NCI-H524 (cell line): ENCODE results near the gene HELB.
"Not testable (repeated sequence)": the region's sequence is repeated elsewhere in the genome, so short reads cannot be mapped to it uniquely, and the experiment has no call there.

Experiments used
- DNase-seq, 2 experiments: peaks; one replicate each; lab custom pipeline; 2025; lab: John Stamatoyannopoulos, UW

HELB gene

GRCh38 chr12:66303316-66303804, 1.1 kb downstream of the HELB start:
- DNase-seq, result not testable (repeated sequence)

GRCh38 chr12:66304296-66304900, 2.1 kb downstream of the HELB start:
- DNase-seq, result no peak

- DNase-seq, result no peak
Observed at GRCh38 chr12:66309606-66310005, 7.3 kb downstream of the HELB start.

- DNase-seq, result no peak
Observed at GRCh38 chr12:66312189-66312588, 9.9 kb downstream of the HELB start.

GRCh38 chr12:66314278-66314677, 12.0 kb downstream of the HELB start:
- DNase-seq, result no peak

- no peak for DNase-seq
Observed at GRCh38 chr12:66319266-66319954, 17.1 kb downstream of the HELB start.

GRCh38 chr12:66320996-66321395, 18.7 kb downstream of the HELB start:
- no peak for DNase-seq

GRCh38 chr12:66321435-66321834, 19.1 kb downstream of the HELB start:
- DNase-seq, result no peak

GRCh38 chr12:66323017-66323416, 20.7 kb downstream of the HELB start:
- no peak for DNase-seq

- no peak for DNase-seq
Observed at GRCh38 chr12:66329941-66330340, 27.6 kb downstream of the HELB start.

GRCh38 chr12:66331016-66331415, 28.7 kb downstream of the HELB start:
- DNase-seq, result no peak

GRCh38 chr12:66331814-66332213, 29.5 kb downstream of the HELB start:
- DNase-seq, result no peak

- DNase-seq, result no peak
Observed at GRCh38 chr12:66335746-66336145, 33.5 kb downstream of the HELB start.

- no peak for DNase-seq
Observed at GRCh38 chr12:66337381-66338010, 35.2 kb downstream of the HELB start.

- no peak for DNase-seq
Observed at GRCh38 chr12:66340131-66340530, 37.8 kb downstream of the HELB start.

GRCh38 chr12:66341126-66341525, 38.8 kb downstream of the HELB start:
- DNase-seq, result no peak

- no peak for DNase-seq
Observed at GRCh38 chr12:66345212-66345611, 42.9 kb downstream of the HELB start.

GRCh38 chr12:66345956-66346355, 43.7 kb downstream of the HELB start:
- no peak for DNase-seq

GRCh38 chr12:66351301-66351700, 49.0 kb downstream of the HELB start:
- DNase-seq, result no peak

- DNase-seq, result peak in 1 of 2 experiments; percentile 57
Observed at GRCh38 chr12:66352197-66352596, 49.9 kb downstream of the HELB start.

GRCh38 chr12:66352899-66353298, 50.6 kb downstream of the HELB start:
- no peak for DNase-seq

- DNase-seq, result no peak
Observed at GRCh38 chr12:66354291-66354690, 52.0 kb downstream of the HELB start.

- DNase-seq, result no peak
Observed at GRCh38 chr12:66359300-66359699, 57.0 kb downstream of the HELB start.
